Measurements from ENCODE around the gene C1orf21. TPM values are rescaled to one million over a fixed set of nuclear protein-coding genes. Genes with fewer than 3 reads are reported as not detected.

C1orf21 gene
- total RNA-seq, 1 experiment from 2014 or later = 28.5 TPM

DNA sequence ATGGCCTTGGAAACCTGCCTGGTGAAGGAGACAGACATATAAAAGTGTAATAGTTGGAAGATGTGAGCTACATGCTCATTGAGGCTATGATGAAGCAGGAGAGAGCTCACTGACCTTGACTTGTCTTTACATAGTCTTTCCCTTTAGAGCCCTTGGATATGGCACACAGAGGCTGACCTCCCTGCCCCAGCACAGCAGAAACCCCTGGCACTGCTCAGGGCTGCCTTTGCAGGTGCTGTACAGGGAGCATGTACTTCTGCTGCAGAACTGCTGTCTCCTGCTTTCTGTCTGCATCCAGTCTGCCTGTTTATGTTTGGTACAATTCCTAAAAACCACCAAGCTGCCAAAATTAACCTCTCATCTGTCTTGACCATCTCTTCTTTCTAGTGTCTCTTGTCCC lies 80.5 kb downstream of the C1orf21 start:
- no peak overlapping the region for H3K4me3 Mint-ChIP-seq
- ChIA-PET CTCF (interaction anchor here (1.1 kb wide), 1 partner anchor 197 kb away, joined by 5 read pairs; no protein-coding TSS in a partner anchor), POLR2A (interaction anchor here (1.4 kb wide), 1 partner anchor 81 kb away, joined by 3 read pairs; the partner anchor contains the start of gene C1orf21)
- no peaks in the 10 kb centered on the region for H3K36me3 Mint-ChIP-seq
- H3K4me1 Mint-ChIP-seq = peaks cover 13% of the 10 kb centered on the region
- no peak for ATAC-seq
- no peak for DNase-seq (ENCODE audit: low spot score)
- TF ChIP-seq JAZF1 (CRISPR knock-in tag; IDR thresholded peaks at IDR 0.05) (no peak), ZNF423 (CRISPR knock-in tag; IDR thresholded peaks at IDR 0.05) (no peak), FOXP1 (CRISPR knock-in tag; IDR thresholded peaks at IDR 0.05; ENCODE audit: borderline replicate concordance) (no peak), SP1 (CRISPR knock-in tag; conservative IDR thresholded peaks at IDR 0.05) (no peak), TEAD1 (CRISPR knock-in tag; IDR thresholded peaks at IDR 0.05) (no peak), GTF2I (CRISPR knock-in tag; conservative IDR thresholded peaks at IDR 0.05) (no peak), GRHL2 (CRISPR knock-in tag; IDR thresholded peaks at IDR 0.05; ENCODE audit: insufficient replicate concordance, severe bottlenecking) (no peak), MYBL2 (CRISPR knock-in tag; IDR thresholded peaks at IDR 0.05) (no peak), GABPB1 (CRISPR knock-in tag; IDR thresholded peaks at IDR 0.05) (no peak), TCF7 (CRISPR knock-in tag; IDR thresholded peaks at IDR 0.05; ENCODE audit: low read depth) (no peak)
- TF ChIP-seq, protein P1, sequence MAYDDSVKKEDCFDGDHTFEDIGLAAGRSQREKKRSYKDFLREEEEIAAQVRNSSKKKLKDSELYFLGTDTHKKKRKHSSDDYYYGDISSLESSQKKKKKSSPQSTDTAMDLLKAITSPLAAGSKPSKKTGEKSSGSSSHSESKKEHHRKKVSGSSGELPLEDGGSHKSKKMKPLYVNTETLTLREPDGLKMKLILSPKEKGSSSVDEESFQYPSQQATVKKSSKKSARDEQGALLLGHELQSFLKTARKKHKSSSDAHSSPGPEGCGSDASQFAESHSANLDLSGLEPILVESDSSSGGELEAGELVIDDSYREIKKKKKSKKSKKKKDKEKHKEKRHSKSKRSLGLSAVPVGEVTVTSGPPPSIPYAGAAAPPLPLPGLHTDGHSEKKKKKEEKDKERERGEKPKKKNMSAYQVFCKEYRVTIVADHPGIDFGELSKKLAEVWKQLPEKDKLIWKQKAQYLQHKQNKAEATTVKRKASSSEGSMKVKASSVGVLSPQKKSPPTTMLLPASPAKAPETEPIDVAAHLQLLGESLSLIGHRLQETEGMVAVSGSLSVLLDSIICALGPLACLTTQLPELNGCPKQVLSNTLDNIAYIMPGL (CRISPR knock-in tag; IDR thresholded peaks at IDR 0.05) = no peak
- TF ChIP-seq, protein P2, sequence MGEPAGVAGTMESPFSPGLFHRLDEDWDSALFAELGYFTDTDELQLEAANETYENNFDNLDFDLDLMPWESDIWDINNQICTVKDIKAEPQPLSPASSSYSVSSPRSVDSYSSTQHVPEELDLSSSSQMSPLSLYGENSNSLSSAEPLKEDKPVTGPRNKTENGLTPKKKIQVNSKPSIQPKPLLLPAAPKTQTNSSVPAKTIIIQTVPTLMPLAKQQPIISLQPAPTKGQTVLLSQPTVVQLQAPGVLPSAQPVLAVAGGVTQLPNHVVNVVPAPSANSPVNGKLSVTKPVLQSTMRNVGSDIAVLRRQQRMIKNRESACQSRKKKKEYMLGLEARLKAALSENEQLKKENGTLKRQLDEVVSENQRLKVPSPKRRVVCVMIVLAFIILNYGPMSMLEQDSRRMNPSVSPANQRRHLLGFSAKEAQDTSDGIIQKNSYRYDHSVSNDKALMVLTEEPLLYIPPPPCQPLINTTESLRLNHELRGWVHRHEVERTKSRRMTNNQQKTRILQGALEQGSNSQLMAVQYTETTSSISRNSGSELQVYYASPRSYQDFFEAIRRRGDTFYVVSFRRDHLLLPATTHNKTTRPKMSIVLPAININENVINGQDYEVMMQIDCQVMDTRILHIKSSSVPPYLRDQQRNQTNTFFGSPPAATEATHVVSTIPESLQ (CRISPR knock-in tag; IDR thresholded peaks at IDR 0.05) = no peak
- H3K27ac Mint-ChIP-seq = no peak overlapping the region
- no peaks in the 10 kb centered on the region for H3K27me3 Mint-ChIP-seq (ENCODE audit: low read depth)
- no peaks in the 10 kb centered on the region for H3K9me3 Mint-ChIP-seq

DNA sequence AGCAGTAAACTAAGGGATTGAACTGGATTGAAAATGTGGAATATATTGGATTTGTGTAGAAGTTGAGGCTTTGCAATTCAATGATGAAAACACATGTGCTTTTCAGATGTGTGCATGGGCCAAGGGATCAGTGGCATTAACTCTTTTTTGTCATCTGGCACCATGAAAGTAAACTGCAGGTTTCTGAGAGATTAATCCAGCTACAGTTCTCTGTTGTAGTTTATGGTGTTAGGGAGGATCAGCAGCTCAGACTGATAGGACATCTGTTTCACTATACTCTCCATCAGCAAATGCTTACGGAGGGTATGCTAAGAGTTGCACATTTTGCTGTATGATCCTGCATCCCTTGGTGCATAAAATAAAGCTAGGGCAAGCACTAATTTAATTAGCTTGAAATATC lies 82.6 kb downstream of the C1orf21 start:
- no peak for TF ChIP-seq ZBTB21 (CRISPR knock-in tag; IDR thresholded peaks at IDR 0.05; ENCODE audit: borderline replicate concordance)
- Mint-ChIP-seq H3K27me3 (ENCODE audit: low read depth) (no peaks in the 10 kb centered on the region), H3K36me3 (no peaks in the 10 kb centered on the region), H3K9me3 (no peaks in the 10 kb centered on the region), H3K4me1 (peaks cover 17% of the 10 kb centered on the region), H3K27ac (no peak overlapping the region), H3K4me3 (no peak overlapping the region)
- ChIA-PET POLR2A (no interaction called here), CTCF (interaction anchor here (1.4 kb wide), 1 partner anchor 28 kb away, joined by 3 read pairs; no protein-coding TSS in a partner anchor)
- no peak for DNase-seq (ENCODE audit: low spot score)
- no peak for ATAC-seq

DNA sequence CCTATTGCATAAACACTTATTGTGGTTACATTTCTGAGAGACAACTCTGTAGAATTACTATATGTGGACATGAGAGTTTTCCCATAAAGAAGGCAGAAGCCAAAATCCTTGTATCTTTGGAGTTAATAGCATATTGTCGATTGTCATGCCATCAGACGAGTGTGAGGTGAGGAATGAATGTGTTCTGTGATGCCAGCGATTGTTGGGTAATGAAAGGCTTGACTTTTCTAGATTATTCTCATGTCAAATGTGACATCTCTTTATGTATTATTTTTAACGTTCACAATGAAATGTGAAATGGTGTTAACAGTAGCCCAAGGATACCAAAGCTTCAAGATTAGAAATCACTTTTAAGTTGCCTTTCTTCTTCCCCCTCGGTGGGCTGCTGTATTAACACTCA lies 84.9 kb downstream of the C1orf21 start:
- no peak for ATAC-seq
- Mint-ChIP-seq H3K27ac (no peak overlapping the region), H3K4me3 (no peak overlapping the region), H3K36me3 (no peaks in the 10 kb centered on the region), H3K27me3 (ENCODE audit: low read depth) (no peaks in the 10 kb centered on the region), H3K4me1 (peaks cover 21% of the 10 kb centered on the region), H3K9me3 (no peaks in the 10 kb centered on the region)
- ChIA-PET POLR2A (no interaction called here), CTCF (interaction anchor here (1.1 to 2.5 kb wide), 2 partner anchors 9 to 192 kb away, joined by 4 to 6 read pairs; no protein-coding TSS in a partner anchor)
- no peak for DNase-seq (ENCODE audit: low spot score)
- TF ChIP-seq CBFB (CRISPR knock-in tag; IDR thresholded peaks at IDR 0.05; ENCODE audit: low read depth) (no peak), ETV6 (CRISPR knock-in tag; IDR thresholded peaks at IDR 0.05) (no peak), ZNF671 (CRISPR knock-in tag; IDR thresholded peaks at IDR 0.05) (no peak), ZNF423 (CRISPR knock-in tag; IDR thresholded peaks at IDR 0.05) (no peak), KAT7 (CRISPR knock-in tag; IDR thresholded peaks at IDR 0.05; ENCODE audit: borderline replicate concordance) (no peak), SP1 (CRISPR knock-in tag; conservative IDR thresholded peaks at IDR 0.05) (no peak), FOXJ3 (CRISPR knock-in tag; IDR thresholded peaks at IDR 0.05; ENCODE audit: borderline replicate concordance) (no peak)
- TF ChIP-seq, protein P3, sequence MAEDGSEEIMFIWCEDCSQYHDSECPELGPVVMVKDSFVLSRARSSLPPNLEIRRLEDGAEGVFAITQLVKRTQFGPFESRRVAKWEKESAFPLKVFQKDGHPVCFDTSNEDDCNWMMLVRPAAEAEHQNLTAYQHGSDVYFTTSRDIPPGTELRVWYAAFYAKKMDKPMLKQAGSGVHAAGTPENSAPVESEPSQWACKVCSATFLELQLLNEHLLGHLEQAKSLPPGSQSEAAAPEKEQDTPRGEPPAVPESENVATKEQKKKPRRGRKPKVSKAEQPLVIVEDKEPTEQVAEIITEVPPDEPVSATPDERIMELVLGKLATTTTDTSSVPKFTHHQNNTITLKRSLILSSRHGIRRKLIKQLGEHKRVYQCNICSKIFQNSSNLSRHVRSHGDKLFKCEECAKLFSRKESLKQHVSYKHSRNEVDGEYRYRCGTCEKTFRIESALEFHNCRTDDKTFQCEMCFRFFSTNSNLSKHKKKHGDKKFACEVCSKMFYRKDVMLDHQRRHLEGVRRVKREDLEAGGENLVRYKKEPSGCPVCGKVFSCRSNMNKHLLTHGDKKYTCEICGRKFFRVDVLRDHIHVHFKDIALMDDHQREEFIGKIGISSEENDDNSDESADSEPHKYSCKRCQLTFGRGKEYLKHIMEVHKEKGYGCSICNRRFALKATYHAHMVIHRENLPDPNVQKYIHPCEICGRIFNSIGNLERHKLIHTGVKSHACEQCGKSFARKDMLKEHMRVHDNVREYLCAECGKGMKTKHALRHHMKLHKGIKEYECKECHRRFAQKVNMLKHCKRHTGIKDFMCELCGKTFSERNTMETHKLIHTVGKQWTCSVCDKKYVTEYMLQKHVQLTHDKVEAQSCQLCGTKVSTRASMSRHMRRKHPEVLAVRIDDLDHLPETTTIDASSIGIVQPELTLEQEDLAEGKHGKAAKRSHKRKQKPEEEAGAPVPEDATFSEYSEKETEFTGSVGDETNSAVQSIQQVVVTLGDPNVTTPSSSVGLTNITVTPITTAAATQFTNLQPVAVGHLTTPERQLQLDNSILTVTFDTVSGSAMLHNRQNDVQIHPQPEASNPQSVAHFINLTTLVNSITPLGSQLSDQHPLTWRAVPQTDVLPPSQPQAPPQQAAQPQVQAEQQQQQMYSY (CRISPR knock-in tag; IDR thresholded peaks at IDR 0.05) = no peak
- TF ChIP-seq, protein P4, sequence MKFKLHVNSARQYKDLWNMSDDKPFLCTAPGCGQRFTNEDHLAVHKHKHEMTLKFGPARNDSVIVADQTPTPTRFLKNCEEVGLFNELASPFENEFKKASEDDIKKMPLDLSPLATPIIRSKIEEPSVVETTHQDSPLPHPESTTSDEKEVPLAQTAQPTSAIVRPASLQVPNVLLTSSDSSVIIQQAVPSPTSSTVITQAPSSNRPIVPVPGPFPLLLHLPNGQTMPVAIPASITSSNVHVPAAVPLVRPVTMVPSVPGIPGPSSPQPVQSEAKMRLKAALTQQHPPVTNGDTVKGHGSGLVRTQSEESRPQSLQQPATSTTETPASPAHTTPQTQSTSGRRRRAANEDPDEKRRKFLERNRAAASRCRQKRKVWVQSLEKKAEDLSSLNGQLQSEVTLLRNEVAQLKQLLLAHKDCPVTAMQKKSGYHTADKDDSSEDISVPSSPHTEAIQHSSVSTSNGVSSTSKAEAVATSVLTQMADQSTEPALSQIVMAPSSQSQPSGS (CRISPR knock-in tag; IDR thresholded peaks at IDR 0.05; ENCODE audit: borderline replicate concordance, low read depth) = no peak

Measured in WTC11 (cell line).